SH-SY5Y (cell line): Measurements from ENCODE around the gene FHAD1.

Source experiments
- GATA2 ChIP-seq: IDR thresholded peaks from 2 replicates; pipeline ENCODE4 v1.6.1; 2011; ENCODE audit warnings: mild to moderate bottlenecking, low read depth, low read length
- GATA3 ChIP-seq: IDR thresholded peaks from 2 replicates; pipeline ENCODE4 v1.6.1; 2011; ENCODE audit warnings: low read depth, mild to moderate bottlenecking, low read length, moderate library complexity

GRCh38 chr1:15217654-15218053 is 29.4 kb upstream of the FHAD1 start:
- TF ChIP-seq GATA2 (no peak), GATA3 (no peak)
